ENCODE results near the gene DNAAF3. TPM values are rescaled to one million over a fixed set of nuclear protein-coding genes. Genes with fewer than 3 reads are reported as not detected.

Gene DNAAF3
- total RNA-seq, 1 experiment from 2014 or later = 52.8 TPM

DNA sequence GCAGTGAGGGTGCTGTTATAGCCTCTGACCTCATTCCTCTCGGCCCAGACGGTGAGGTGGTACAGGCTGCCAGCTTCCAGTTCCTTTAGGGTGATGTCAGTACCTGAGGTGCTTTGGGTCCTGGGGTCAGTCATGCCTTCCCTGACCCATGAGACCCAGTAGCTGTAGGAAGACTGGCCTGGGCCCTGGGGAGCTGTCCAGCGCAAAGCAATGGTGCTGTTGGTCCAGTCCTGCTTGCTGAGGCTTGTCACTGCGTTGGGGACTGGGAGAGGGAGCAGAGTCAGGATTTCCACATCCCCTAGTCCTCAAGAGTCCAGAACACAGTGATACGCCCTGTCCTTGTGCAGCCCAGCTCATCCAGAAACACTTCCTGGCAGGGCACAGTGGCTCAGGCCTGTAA, 32.2 kb upstream of the DNAAF3 start:
- Histone ChIP-seq H3K4me1 (ENCODE audit: control insufficient read depth in 1 of 2, insufficient read depth in 2 of 2, low read length in 2 of 2) (no peaks in the 10 kb centered on the region), H3K9me2 (ENCODE audit: insufficient read depth) (no peaks in the 10 kb centered on the region), H3K4me3 (replicated peaks in 1 of 2; ENCODE audit: low read depth in 1 of 2, low read length in 2 of 2) (no peak overlapping the region), H2AFZ (ENCODE audit: low read depth, low read length, poor library complexity, severe bottlenecking) (no peak overlapping the region), H3K9me3 (ENCODE audit: control insufficient read depth in 1 of 2, insufficient read depth in 1 of 2, low read depth in 1 of 2, low read length in 2 of 2) (no peaks in the 10 kb centered on the region), H3K36me3 (ENCODE audit: control insufficient read depth in 1 of 2, insufficient read depth in 2 of 2, low read length in 2 of 2) (peaks cover 3 to 10% of the 10 kb centered on the region in 2 experiments; a peak in 3 of 4 replicates), H3K4me2 (ENCODE audit: low read length) (no peak overlapping the region), H3K9ac (ENCODE audit: low read length) (no peak overlapping the region), H3K27ac (ENCODE audit: low read depth, low read length) (no peak overlapping the region), H4K20me1 (ENCODE audit: insufficient read depth) (no peaks in the 10 kb centered on the region), H3K27me3 (ENCODE audit: insufficient read depth, low read length) (no peaks in the 10 kb centered on the region), H3K79me2 (ENCODE audit: insufficient read depth, low read length) (no peaks in the 10 kb centered on the region)
- ChIA-PET CTCF (no interaction called here), POLR2A (no interaction called here), RAD21 (ENCODE audit: low non-redundant PET in 1 of 2, low total read pairs in 2 of 2, uncharacterized antibody in 2 of 2, unreplicated experiment in 2 of 2) (no interaction called here)
- ATAC-seq (no peak), DNase-seq (ENCODE audit: low read depth, low spot score) (no peak)
- no TSS peak for BruUV-seq (replicated peaks)
- intact Hi-C loops (cut with micrococcal nuclease) = no loop called here
- TF ChIP-seq JUND (IDR thresholded peaks at IDR 0.05) (no peak), CTCF (IDR thresholded peaks at IDR 0.05 in 2 of 3, conservative IDR thresholded peaks at IDR 0.05 in 1 of 3; ENCODE audit: borderline replicate concordance in 1 of 3, insufficient read depth in 1 of 3, low read depth in 2 of 3, low read length in 2 of 3) (no peak), EZH2 (IDR thresholded peaks at IDR 0.05) (no peak), YY1 (IDR thresholded peaks at IDR 0.05; ENCODE audit: extremely low read depth, insufficient replicate concordance, low read depth, low read length) (no peak), CBX3 (IDR thresholded peaks at IDR 0.05; ENCODE audit: low read depth) (no peak), FOSL1 (IDR thresholded peaks at IDR 0.05; ENCODE audit: low read depth) (no peak), ZNF274 (IDR thresholded peaks at IDR 0.05; ENCODE audit: low read depth, low read length) (no peak), SP1 (IDR thresholded peaks at IDR 0.05; ENCODE audit: low read depth) (no peak), ZFX (IDR thresholded peaks at IDR 0.05) (no peak), TCF7L2 (IDR thresholded peaks at IDR 0.05; ENCODE audit: borderline replicate concordance, extremely low read depth, insufficient read depth, insufficient read length) (no peak), EGR1 (IDR thresholded peaks at IDR 0.05; ENCODE audit: low read depth) (no peak), CEBPB (IDR thresholded peaks at IDR 0.05; ENCODE audit: low read depth) (no peak), MAX (IDR thresholded peaks at IDR 0.05) (no peak), EZH2phosphoT487 (IDR thresholded peaks at IDR 0.05; ENCODE audit: borderline replicate concordance) (no peak), ATF3 (IDR thresholded peaks at IDR 0.05) (no peak), SRF (IDR thresholded peaks at IDR 0.05; ENCODE audit: low read depth) (no peak), SIN3A (IDR thresholded peaks at IDR 0.05; ENCODE audit: low read depth) (no peak)
- TF ChIP-seq, protein P1, sequence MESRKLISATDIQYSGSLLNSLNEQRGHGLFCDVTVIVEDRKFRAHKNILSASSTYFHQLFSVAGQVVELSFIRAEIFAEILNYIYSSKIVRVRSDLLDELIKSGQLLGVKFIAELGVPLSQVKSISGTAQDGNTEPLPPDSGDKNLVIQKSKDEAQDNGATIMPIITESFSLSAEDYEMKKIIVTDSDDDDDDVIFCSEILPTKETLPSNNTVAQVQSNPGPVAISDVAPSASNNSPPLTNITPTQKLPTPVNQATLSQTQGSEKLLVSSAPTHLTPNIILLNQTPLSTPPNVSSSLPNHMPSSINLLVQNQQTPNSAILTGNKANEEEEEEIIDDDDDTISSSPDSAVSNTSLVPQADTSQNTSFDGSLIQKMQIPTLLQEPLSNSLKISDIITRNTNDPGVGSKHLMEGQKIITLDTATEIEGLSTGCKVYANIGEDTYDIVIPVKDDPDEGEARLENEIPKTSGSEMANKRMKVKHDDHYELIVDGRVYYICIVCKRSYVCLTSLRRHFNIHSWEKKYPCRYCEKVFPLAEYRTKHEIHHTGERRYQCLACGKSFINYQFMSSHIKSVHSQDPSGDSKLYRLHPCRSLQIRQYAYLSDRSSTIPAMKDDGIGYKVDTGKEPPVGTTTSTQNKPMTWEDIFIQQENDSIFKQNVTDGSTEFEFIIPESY (IDR thresholded peaks at IDR 0.05; ENCODE audit: extremely low read depth, insufficient replicate concordance, low read length) = no peak

All from HCT116 (cell line).